Lower lobe of right lung (tissue), 2 donors: ENCODE results near the gene XRCC4. TPM values are rescaled to one million over a fixed set of nuclear protein-coding genes. Genes with fewer than 3 reads are reported as not detected.

Source experiments
- ATAC-seq, 2 donors: fragments of 200-7000 bp; cut with Tn5 transposase; one replicate each; pipeline ENCODE4 v1.9.1; 2020 to 2022; ENCODE audit warnings: mild to moderate bottlenecking in 2 of 2, moderate library complexity in 2 of 2
- DNase-seq: peaks from one replicate; pipeline ENCODE4 v3.0.0-alpha.2; 2020
- H3K27ac ChIP-seq: fragments of 200-600 bp; one replicate; pipeline ENCODE4 v1.8.0; 2022
- H3K27me3 ChIP-seq: fragments of 200-600 bp; one replicate; pipeline ENCODE4 v1.8.0; 2022; ENCODE audit warnings: low read depth
- H3K36me3 ChIP-seq: fragments of 200-600 bp; one replicate; pipeline ENCODE4 v1.8.0; 2022; ENCODE audit warnings: mild to moderate bottlenecking
- H3K4me1 ChIP-seq: fragments of 200-600 bp; one replicate; pipeline ENCODE4 v1.8.0; 2022
- H3K4me3 ChIP-seq: fragments of 200-600 bp; one replicate; pipeline ENCODE4 v1.8.0; 2022; ENCODE audit warnings: mild to moderate bottlenecking
- H3K9me3 ChIP-seq: fragments of 200-600 bp; one replicate; pipeline ENCODE4 v1.8.0; 2022
- CTCF ChIP-seq: fragments of 200-600 bp; IDR thresholded peaks from one replicate; pipeline ENCODE4 v1.8.0; 2022; ENCODE audit warnings: antibody characterized with exemption, mild to moderate bottlenecking
- intact Hi-C: fragments of 100-400 bp; cut with DNase I; formaldehyde crosslinking; loops from one replicate; pipeline ENCODE4 v1.11.0; 2022
- total RNA-seq: library from RNA; stranded (reverse); fragmentation: NEBNext Ultra II Directional; extraction: Animal tissue kit (Norgen Biotek cat#: 25700); gene quantifications from one replicate; pipeline ENCODE4 v1.2.1, GENCODE V29; 2021
- donor health status: DM: no; HTN: yes; CAD: no; lungs with severe emphysema.

XRCC4 gene
- total RNA-seq, 1 donor from 2014 or later, result 9.2 TPM

- Histone ChIP-seq H3K27me3 (no peaks in the 10 kb centered on the region), H3K27ac (no peak overlapping the region), H3K9me3 (no peaks in the 10 kb centered on the region), H3K4me1 (no peaks in the 10 kb centered on the region), H3K36me3 (no peaks in the 10 kb centered on the region), H3K4me3 (no peak overlapping the region)
- DNase-seq, result no peak
- intact Hi-C loops, result no loop called here
- TF ChIP-seq CTCF, result no peak
- no peak for ATAC-seq
These were observed 311.3 kb downstream of the XRCC4 start for GRCh38 chr5:83388608-83389007.

GRCh38 chr5:83392766-83393503 is 315.6 kb downstream of the XRCC4 start:
- H3K9me3 ChIP-seq, result no peaks in the 10 kb centered on the region
- intact Hi-C loops, result no loop called here
- no peak for TF ChIP-seq CTCF
- no peaks in the 10 kb centered on the region for H3K36me3 ChIP-seq
- no peak overlapping the region for H3K4me3 ChIP-seq
- H3K27me3 ChIP-seq, result no peaks in the 10 kb centered on the region
- H3K4me1 ChIP-seq, result no peaks in the 10 kb centered on the region
- ATAC-seq (no peak), DNase-seq (no peak)
- no peak overlapping the region for H3K27ac ChIP-seq

GRCh38 chr5:83393504-83393866 is 316.1 kb downstream of the XRCC4 start:
- no peaks in the 10 kb centered on the region for H3K36me3 ChIP-seq
- no peaks in the 10 kb centered on the region for H3K27me3 ChIP-seq
- intact Hi-C loops, result no loop called here
- no peak overlapping the region for H3K27ac ChIP-seq
- no peaks in the 10 kb centered on the region for H3K4me1 ChIP-seq
- ATAC-seq (no peak), DNase-seq (no peak)
- no peaks in the 10 kb centered on the region for H3K9me3 ChIP-seq
- TF ChIP-seq CTCF, result no peak
- H3K4me3 ChIP-seq, result no peak overlapping the region

GRCh38 chr5:83394190-83394589 is 316.8 kb downstream of the XRCC4 start:
- Histone ChIP-seq H3K4me3 (no peak overlapping the region), H3K27ac (no peak overlapping the region), H3K27me3 (no peaks in the 10 kb centered on the region), H3K36me3 (no peaks in the 10 kb centered on the region), H3K4me1 (no peaks in the 10 kb centered on the region), H3K9me3 (no peaks in the 10 kb centered on the region)
- intact Hi-C loops, result no loop called here
- no peak for TF ChIP-seq CTCF
- no peak for ATAC-seq
- no peak for DNase-seq

GRCh38 chr5:83396662-83397061 is 319.3 kb downstream of the XRCC4 start:
- H3K4me1 ChIP-seq, result no peaks in the 10 kb centered on the region
- H3K9me3 ChIP-seq, result no peaks in the 10 kb centered on the region
- no peaks in the 10 kb centered on the region for H3K27me3 ChIP-seq
- H3K27ac ChIP-seq, result no peak overlapping the region
- H3K36me3 ChIP-seq, result no peaks in the 10 kb centered on the region
- no peak overlapping the region for H3K4me3 ChIP-seq
- intact Hi-C loops, result no loop called here
- ATAC-seq (no peak), DNase-seq (no peak)
- no peak for TF ChIP-seq CTCF
